ENCODE data around the gene IFNGR1. TPM values are rescaled to one million over a fixed set of nuclear protein-coding genes. Genes with fewer than 3 reads are reported as not detected.
A peak's percentile ranks its signal among the peaks of the same experiment; 100 is the strongest.

The IFNGR1 gene
- polyA plus RNA-seq, 2 of the 4 experiments (the other 2 are of a cell fraction), result 31.2 to 54.9 TPM

DNA sequence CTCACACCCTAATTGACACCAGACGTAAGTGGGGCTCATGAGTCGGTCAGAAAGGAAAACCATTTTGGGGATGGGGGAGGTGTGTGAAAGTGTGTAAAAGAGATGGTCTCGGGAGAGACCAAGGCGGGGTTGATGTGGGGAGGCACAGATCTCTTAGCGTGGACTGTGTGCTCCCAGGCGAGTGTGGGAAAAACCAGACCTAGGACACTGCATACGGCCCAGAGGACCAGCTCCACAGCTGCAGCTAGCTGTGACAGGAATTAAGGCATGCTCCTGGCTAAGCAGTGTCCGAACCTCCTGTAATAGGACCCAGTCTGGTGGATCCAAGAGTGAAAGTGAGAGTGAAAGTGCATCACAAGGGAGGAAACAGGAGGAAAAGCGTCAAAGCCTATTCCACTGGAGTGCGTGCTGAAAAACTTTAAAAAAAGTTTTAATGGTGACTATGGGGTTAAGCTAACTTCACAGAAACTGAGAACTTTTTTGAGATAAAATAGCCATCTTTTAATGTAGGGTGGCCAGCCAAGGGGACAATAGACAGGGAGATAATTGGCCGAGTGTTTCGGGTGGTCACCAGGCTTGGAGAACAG, 55.4 kb downstream of the IFNGR1 start (continued):
- TF ChIP-seq TP53 (CRISPR knock-in tag; IDR thresholded peaks at IDR 0.05) (no peak), ZC3H11A (IDR thresholded peaks at IDR 0.05) (no peak), KDM5A (IDR thresholded peaks at IDR 0.05) (no peak), CEBPB (IDR thresholded peaks at IDR 0.05) (no peak)

DNA sequence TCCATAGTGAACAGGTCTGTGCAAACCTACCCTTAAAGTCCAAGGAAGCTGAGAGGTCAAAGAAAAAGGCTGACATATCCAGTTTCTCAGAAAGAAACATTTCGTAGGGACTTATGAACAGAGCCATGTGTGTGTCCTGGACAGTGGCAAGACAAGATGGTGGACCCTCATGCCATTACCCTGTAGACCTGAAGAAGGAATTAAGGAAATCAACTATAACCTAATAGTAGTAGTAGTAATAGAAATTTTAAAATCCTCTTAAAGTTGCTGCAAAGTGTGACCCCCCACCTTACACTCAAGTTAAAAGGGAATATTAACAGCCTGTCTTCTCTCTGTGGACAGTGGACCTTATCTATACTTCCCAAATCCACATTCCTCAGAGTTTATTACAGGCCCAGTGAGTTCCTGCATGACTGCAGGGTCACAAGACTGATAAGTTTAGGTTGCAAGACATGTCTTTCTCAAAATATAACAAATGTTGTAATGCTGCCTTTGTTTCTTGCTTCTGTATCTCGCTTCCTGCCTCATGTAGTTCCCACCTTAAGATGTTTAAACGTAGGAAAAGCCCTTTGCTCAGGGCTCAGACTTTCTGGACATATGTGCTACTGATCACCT, 56.4 kb downstream of the IFNGR1 start:
- POLR2A ChIA-PET, result no interaction called here
- FAIRE-seq (no peak), ATAC-seq (no peak), DNase-seq (ENCODE audit: low read depth in 1 of 2, low spot score in 1 of 2) (no peak)
- 43% methylated on average over 3 of the region's 3 CpGs for WGBS (ENCODE audit: missing lambda C conversion rate)
- Histone ChIP-seq H3K4me1 (peaks cover 25% of the 10 kb centered on the region), H3K4me2 (no peak overlapping the region), H3K27ac (peak overlapping the region in 1 of 2 experiments; percentile 50; a peak in 3 of 6 replicates), H3K4me3 (no peak overlapping the region), H3K9me3 (no peaks in the 10 kb centered on the region)
- TF ChIP-seq E2F6 (IDR thresholded peaks at IDR 0.05; ENCODE audit: borderline replicate concordance, low read depth), result no peak
- no peak for TF ChIP-seq RNF2 (IDR thresholded peaks at IDR 0.05; ENCODE audit: borderline replicate concordance, low read depth)
- TF ChIP-seq FOSB (CRISPR knock-in tag; IDR thresholded peaks at IDR 0.05), result no peak
- no peak for TF ChIP-seq HEYL (CRISPR knock-in tag; IDR thresholded peaks at IDR 0.05)
- no peak for TF ChIP-seq GATA3 (IDR thresholded peaks at IDR 0.05; ENCODE audit: borderline replicate concordance)
- no peak for TF ChIP-seq HOXB13 (CRISPR knock-in tag; IDR thresholded peaks at IDR 0.05; ENCODE audit: low read depth)
- TF ChIP-seq KDM5A (IDR thresholded peaks at IDR 0.05), result no peak
- TF ChIP-seq HES2 (IDR thresholded peaks at IDR 0.05), result no peak
- no peak for TF ChIP-seq CHD2 (IDR thresholded peaks at IDR 0.05; ENCODE audit: low read length, partially characterized antibody)
- no peak for TF ChIP-seq NR3C1 (IDR thresholded peaks at IDR 0.05)
- no peak for TF ChIP-seq EP300 (IDR thresholded peaks at IDR 0.05)
- no peak for TF ChIP-seq RFX5 (IDR thresholded peaks at IDR 0.05)
- TF ChIP-seq CEBPB (IDR thresholded peaks at IDR 0.05), result no peak
- TF ChIP-seq CBX2 (IDR thresholded peaks at IDR 0.05; ENCODE audit: borderline replicate concordance, low read depth), result no peak
- TF ChIP-seq FOXS1 (CRISPR knock-in tag; IDR thresholded peaks at IDR 0.05), result no peak
- TF ChIP-seq, protein P1, sequence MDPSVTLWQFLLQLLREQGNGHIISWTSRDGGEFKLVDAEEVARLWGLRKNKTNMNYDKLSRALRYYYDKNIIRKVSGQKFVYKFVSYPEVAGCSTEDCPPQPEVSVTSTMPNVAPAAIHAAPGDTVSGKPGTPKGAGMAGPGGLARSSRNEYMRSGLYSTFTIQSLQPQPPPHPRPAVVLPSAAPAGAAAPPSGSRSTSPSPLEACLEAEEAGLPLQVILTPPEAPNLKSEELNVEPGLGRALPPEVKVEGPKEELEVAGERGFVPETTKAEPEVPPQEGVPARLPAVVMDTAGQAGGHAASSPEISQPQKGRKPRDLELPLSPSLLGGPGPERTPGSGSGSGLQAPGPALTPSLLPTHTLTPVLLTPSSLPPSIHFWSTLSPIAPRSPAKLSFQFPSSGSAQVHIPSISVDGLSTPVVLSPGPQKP (IDR thresholded peaks at IDR 0.05; ENCODE audit: low read depth, low read length), result no peak
- no peak for TF ChIP-seq RARB (CRISPR knock-in tag; IDR thresholded peaks at IDR 0.05)
- no peak for TF ChIP-seq JUNB (IDR thresholded peaks at IDR 0.05)
- TF ChIP-seq, protein P2, sequence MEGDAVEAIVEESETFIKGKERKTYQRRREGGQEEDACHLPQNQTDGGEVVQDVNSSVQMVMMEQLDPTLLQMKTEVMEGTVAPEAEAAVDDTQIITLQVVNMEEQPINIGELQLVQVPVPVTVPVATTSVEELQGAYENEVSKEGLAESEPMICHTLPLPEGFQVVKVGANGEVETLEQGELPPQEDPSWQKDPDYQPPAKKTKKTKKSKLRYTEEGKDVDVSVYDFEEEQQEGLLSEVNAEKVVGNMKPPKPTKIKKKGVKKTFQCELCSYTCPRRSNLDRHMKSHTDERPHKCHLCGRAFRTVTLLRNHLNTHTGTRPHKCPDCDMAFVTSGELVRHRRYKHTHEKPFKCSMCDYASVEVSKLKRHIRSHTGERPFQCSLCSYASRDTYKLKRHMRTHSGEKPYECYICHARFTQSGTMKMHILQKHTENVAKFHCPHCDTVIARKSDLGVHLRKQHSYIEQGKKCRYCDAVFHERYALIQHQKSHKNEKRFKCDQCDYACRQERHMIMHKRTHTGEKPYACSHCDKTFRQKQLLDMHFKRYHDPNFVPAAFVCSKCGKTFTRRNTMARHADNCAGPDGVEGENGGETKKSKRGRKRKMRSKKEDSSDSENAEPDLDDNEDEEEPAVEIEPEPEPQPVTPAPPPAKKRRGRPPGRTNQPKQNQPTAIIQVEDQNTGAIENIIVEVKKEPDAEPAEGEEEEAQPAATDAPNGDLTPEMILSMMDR (IDR thresholded peaks at IDR 0.05), result no peak
- TF ChIP-seq HMGXB4 (CRISPR knock-in tag; IDR thresholded peaks at IDR 0.05; ENCODE audit: borderline replicate concordance), result no peak
- CTCF ChIA-PET, result no interaction called here
